K562 (cell line): ENCODE results near the gene OXTR. TPM values are rescaled to one million over a fixed set of nuclear protein-coding genes. Genes with fewer than 3 reads are reported as not detected.
A peak's percentile ranks its signal among the peaks of the same experiment; 100 is the strongest.

Experiments
- ATAC-seq: fragments of 200-7000 bp; cut with Tn5 transposase; 3 replicates; pipeline ENCODE4 v1.9.1; 2020; ENCODE audit warnings: moderate library complexity
- BruUV-seq: library from RNA; stranded (reverse); fragments of 400-500 nt; replicated peaks from 2 replicates; lab custom pipeline; 2021; lab: Mats Ljungman, UMichigan
- CTCF ChIA-PET: fragments of 300-600 bp; formaldehyde crosslinking; extraction: SDS; loops from one replicate; lab custom pipeline; 2021; ENCODE audit warnings: low intra/inter-chr PET ratio; lab: Yijun Ruan, JAX
- POLR2A ChIA-PET: fragments of 300-600, 350-650 bp; sonication (Branson Sonifier 250); formaldehyde crosslinking; extraction: SDS; loops from one replicate; lab custom pipeline; 2021; ENCODE audit warnings: antibody characterized with exemption, inconsistent platforms; lab: Yijun Ruan, JAX
- DNase-seq, 4 experiments: peaks; one replicate each; pipeline versions ENCODE4 v3.0.0 to v3.0.0-alpha.2; 2011 to 2018; ENCODE audit warnings: low spot score in 3 of 4, mixed read lengths in 3 of 4; ENCODE audit errors: extremely low read depth in 1 of 4
- FAIRE-seq: peaks from 2 replicates; lab custom pipeline; 2011; peaks lifted over from hg19 to GRCh38; lab: Jason Lieb, UNC
- H2AFZ ChIP-seq: 2 replicates; pipeline ENCODE4 v1.6.0; 2011; ENCODE audit warnings: low read depth, low read length, control low read depth, inconsistent platforms
- H3K27ac ChIP-seq: fragments of 200-600 bp; 3 replicates; pipeline ENCODE4 v1.8.0; 2011; ENCODE audit warnings: low read depth, mild to moderate bottlenecking, control low read depth, inconsistent platforms, low read length, moderate library complexity, mixed read lengths; ENCODE audit errors: extremely low read depth
- H3K27me3 ChIP-seq, 2 experiments: fragments of 300-600 bp in 1 of 2; 2 replicates in 1 of 2; 3 replicates in 1 of 2; pipeline versions ENCODE4 v1.6.0 to v1.8.0; 2011; ENCODE audit warnings: inconsistent platforms in 2 of 2, low read length in 2 of 2, mild to moderate bottlenecking in 1 of 2, mixed read lengths in 1 of 2, moderate library complexity in 1 of 2; ENCODE audit not compliant: control insufficient read depth in 2 of 2, insufficient read depth in 2 of 2
- H3K36me3 ChIP-seq: fragments of 300-600 bp; 3 replicates; pipeline ENCODE4 v1.8.0; 2011; ENCODE audit warnings: mild to moderate bottlenecking, low read length, inconsistent platforms; ENCODE audit not compliant: control insufficient read depth, insufficient read depth
- H3K4me1 ChIP-seq, 2 experiments: fragments of 200-600 bp in 1 of 2; replicated peaks in 1 of 2; 2 replicates in 1 of 2; 3 replicates in 1 of 2; pipeline versions ENCODE4 v1.5.1 to v1.8.0; 2011; ENCODE audit warnings: inconsistent platforms in 2 of 2, low read length in 2 of 2, mild to moderate bottlenecking in 1 of 2, mixed read lengths in 1 of 2, moderate library complexity in 1 of 2; ENCODE audit not compliant: control insufficient read depth in 2 of 2, insufficient read depth in 2 of 2
- H3K4me2 ChIP-seq: 2 replicates; pipeline ENCODE4 v1.6.1; 2011; ENCODE audit warnings: low read length, control low read depth, inconsistent platforms, mixed read lengths; ENCODE audit not compliant: insufficient read depth
- H3K4me3 ChIP-seq: fragments of 200-600 bp; sonication (generic), shearing (Covaris generic); 2 replicates; pipeline ENCODE4 v1.5.1; 2016; ENCODE audit warnings: control low read depth, inconsistent platforms
- H3K79me2 ChIP-seq: fragments of 200-600 bp; 3 replicates; pipeline ENCODE4 v1.8.0; 2011; ENCODE audit warnings: low read length, inconsistent platforms; ENCODE audit not compliant: control insufficient read depth, insufficient read depth
- H3K9ac ChIP-seq, 2 experiments: 2 replicates each; pipeline versions ENCODE4 v1.6.0 to v1.6.1; 2011; ENCODE audit warnings: low read depth in 2 of 2, low read length in 2 of 2, control low read depth in 1 of 2, inconsistent platforms in 1 of 2, mild to moderate bottlenecking in 1 of 2, mixed read lengths in 1 of 2; ENCODE audit not compliant: insufficient read depth in 1 of 2
- H3K9me1 ChIP-seq: one replicate; pipeline ENCODE4 v1.6.0; 2011; ENCODE audit warnings: inconsistent platforms, mild to moderate bottlenecking, low read length, moderate library complexity; ENCODE audit not compliant: control insufficient read depth, insufficient read depth
- H3K9me3 ChIP-seq: replicated peaks from 2 replicates; pipeline ENCODE4 v1.5.1; 2011; ENCODE audit warnings: low read depth, low read length, inconsistent platforms; ENCODE audit not compliant: control insufficient read depth, insufficient read depth
- H4K20me1 ChIP-seq: replicated peaks from 2 replicates; pipeline ENCODE4 v1.6.1; 2011; ENCODE audit warnings: low read length, inconsistent platforms, mixed read lengths; ENCODE audit not compliant: control insufficient read depth, insufficient read depth
- BRD4 ChIP-seq: fragments of 200-600 bp; sonication (generic); IDR thresholded peaks from 2 replicates; pipeline ENCODE4 v1.6.1; 2017; ENCODE audit warnings: inconsistent platforms
- FOXK2 ChIP-seq, 2 experiments: fragments of 450-650 bp; IDR thresholded peaks in 1 of 2; conservative IDR thresholded peaks in 1 of 2; 2 replicates each; pipeline ENCODE4 v1.6.1; 2016; ENCODE audit warnings: low read depth in 2 of 2, mild to moderate bottlenecking in 1 of 2
- HDGF ChIP-seq: fragments of 450-650 bp; IDR thresholded peaks from 2 replicates; pipeline ENCODE4 v1.6.1; 2016
- SLC30A9 ChIP-seq: fragments of 250-450 bp; sonication (Bioruptor Pico); IDR thresholded peaks from 2 replicates; pipeline ENCODE4 v1.8.0; 2022; ENCODE audit warnings: mild to moderate bottlenecking, moderate library complexity
- ZKSCAN8 ChIP-seq: fragments of 200-800 bp; sonication (Bioruptor generic); IDR thresholded peaks from 2 replicates; pipeline ENCODE4 v1.6.1; 2016; ENCODE audit warnings: missing genetic modification characterization, missing compliant biosample characterization
- ZNF354B ChIP-seq: fragments of 250-450 bp; sonication (Bioruptor Pico); IDR thresholded peaks from 2 replicates; pipeline ENCODE4 v1.4.0; 2020
- WGBS: fragments of 100-300 bp; shearing (Covaris generic); methylation state at CpG from one replicate; pipeline ENCODE4 v1.1.6; 2016; ENCODE audit warnings: low coverage, mixed read lengths; ENCODE audit not compliant: insufficient coverage; ENCODE audit errors: missing lambda C conversion rate; 5-methylcytosine and 5-hydroxymethylcytosine counted together
- in situ Hi-C: fragments of 300-500 bp; cut with MboI; formaldehyde crosslinking; loops from 4 replicates; pipeline ENCODE4 v1.15.0; 2018; ENCODE audit warnings: inconsistent platforms, mixed read lengths
- intact Hi-C: fragments of 100-400 bp; cut with micrococcal nuclease; formaldehyde crosslinking; loops from 2 replicates; pipeline ENCODE4 v1.14.2; 2022
- polyA plus RNA-seq, 8 experiments: library from polyadenylated mRNA; depleted of rRNA in 4 of 8; stranded (reverse) in 5 of 8; unstranded in 3 of 8; fragments of >200 nt; fragmentation: Nextera tagmentation in 2 of 8; fragmentation: Illumina TruSeq in 1 of 8; extraction: Ambion mirVana in 2 of 8; extraction: Trizol in 1 of 8; gene quantifications; 2 replicates each; pipeline versions ENCODE4 v1.2.1 to v1.2.3, GENCODE V29; 2011 to 2014; ENCODE audit warnings: inconsistent platforms in 1 of 8, missing spikeins in 1 of 8
- total RNA-seq, 7 experiments: library from RNA; depleted of rRNA in 6 of 7; stranded (reverse); fragments of >200 nt in 6 of 7; fragmentation: Illumina TruSeq in 2 of 7; extraction: Trizol in 2 of 7; gene quantifications; 2 replicates each; pipeline versions ENCODE4 v1.2.1 to v1.2.3, GENCODE V29; 2011 to 2021; ENCODE audit warnings: low replicate concordance in 1 of 7
- TF ChIP-seq, protein P1 (sequence below): IDR thresholded peaks from 3 replicates; pipeline ENCODE4 v1.6.1; 2011; ENCODE audit warnings: borderline replicate concordance, mild to moderate bottlenecking, moderate library complexity; ENCODE audit not compliant: insufficient read length; ENCODE audit errors: extremely low read depth
- TF ChIP-seq, protein P2 (sequence below): sonication (generic); formaldehyde crosslinking; IDR thresholded peaks from 2 replicates; pipeline ENCODE4 v1.8.0; 2022; ENCODE audit warnings: missing genetic modification reagents, mild to moderate bottlenecking, borderline replicate concordance

The OXTR gene
- total and polyA plus RNA-seq, 9 of the 15 experiments (the other 6 are each of a cell fraction or from before 2014, with no cell fraction given): 0.14 to 1.3 (median 0.80) TPM

DNA sequence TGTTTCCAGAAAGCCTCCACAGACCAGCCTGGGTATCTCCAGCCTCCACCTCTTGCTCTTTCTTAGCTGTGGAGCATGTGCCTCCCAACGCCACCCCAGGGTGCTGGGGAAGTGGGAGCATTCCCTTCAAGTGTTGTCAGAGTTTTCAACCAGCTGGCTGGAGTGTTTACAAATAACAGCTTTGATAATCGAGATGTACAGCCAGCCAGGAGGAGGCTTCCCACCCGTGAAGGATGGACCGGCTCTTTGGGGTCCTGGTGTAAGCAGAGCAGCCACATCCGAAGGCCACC lies 8.5 kb upstream of the OXTR start (continued):
- TF ChIP-seq BRD4 (no peak), HDGF (no peak), ZNF354B (CRISPR knock-in tag) (no peak), SLC30A9 (CRISPR knock-in tag) (no peak)
- TF ChIP-seq, protein P1, sequence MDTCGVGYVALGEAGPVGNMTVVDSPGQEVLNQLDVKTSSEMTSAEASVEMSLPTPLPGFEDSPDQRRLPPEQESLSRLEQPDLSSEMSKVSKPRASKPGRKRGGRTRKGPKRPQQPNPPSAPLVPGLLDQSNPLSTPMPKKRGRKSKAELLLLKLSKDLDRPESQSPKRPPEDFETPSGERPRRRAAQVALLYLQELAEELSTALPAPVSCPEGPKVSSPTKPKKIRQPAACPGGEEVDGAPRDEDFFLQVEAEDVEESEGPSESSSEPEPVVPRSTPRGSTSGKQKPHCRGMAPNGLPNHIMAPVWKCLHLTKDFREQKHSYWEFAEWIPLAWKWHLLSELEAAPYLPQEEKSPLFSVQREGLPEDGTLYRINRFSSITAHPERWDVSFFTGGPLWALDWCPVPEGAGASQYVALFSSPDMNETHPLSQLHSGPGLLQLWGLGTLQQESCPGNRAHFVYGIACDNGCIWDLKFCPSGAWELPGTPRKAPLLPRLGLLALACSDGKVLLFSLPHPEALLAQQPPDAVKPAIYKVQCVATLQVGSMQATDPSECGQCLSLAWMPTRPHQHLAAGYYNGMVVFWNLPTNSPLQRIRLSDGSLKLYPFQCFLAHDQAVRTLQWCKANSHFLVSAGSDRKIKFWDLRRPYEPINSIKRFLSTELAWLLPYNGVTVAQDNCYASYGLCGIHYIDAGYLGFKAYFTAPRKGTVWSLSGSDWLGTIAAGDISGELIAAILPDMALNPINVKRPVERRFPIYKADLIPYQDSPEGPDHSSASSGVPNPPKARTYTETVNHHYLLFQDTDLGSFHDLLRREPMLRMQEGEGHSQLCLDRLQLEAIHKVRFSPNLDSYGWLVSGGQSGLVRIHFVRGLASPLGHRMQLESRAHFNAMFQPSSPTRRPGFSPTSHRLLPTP: no peak
- TF ChIP-seq, protein P2, sequence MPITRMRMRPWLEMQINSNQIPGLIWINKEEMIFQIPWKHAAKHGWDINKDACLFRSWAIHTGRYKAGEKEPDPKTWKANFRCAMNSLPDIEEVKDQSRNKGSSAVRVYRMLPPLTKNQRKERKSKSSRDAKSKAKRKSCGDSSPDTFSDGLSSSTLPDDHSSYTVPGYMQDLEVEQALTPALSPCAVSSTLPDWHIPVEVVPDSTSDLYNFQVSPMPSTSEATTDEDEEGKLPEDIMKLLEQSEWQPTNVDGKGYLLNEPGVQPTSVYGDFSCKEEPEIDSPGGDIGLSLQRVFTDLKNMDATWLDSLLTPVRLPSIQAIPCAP: no peak

DNA sequence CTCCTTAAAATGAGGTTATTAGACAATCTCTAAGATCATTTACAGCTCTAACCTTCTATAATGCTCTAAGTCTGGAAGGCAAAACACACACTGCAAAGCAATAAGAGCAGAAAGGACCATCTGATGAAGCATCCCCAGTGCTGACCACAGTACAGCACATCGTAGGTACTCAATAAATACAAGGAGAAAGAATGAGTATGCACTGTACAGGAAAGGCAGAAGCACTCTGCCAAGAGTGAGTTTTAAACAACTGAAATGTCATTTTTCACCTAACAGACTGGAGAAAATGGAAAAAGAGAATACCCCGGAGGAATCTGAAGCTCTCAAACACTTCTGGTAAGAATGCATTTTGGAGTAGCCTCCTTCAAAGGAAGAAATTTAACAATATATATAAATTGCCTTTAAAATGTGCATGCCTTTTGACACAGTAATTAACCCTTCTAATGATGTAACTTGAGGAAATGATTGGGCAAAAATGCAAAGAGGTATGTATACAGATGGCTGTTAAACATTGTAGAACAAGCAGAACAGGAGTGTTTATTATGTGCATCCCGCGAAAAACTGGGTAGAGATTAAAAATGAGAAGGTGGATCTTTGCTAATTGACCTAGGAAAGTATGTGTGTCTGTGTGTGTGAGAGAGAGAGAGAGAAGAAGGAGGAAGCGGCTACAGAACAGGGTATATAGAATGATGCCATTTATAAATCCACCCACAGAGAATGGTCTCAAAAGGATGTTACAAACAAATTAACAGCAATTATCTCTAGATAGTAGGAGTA lies 8.0 kb upstream of the OXTR start:
- Histone ChIP-seq H3K36me3 (no peaks in the 10 kb centered on the region), H3K9ac (no peak overlapping the region), H3K27me3 (peaks cover 3 to 12% of the 10 kb centered on the region in 2 experiments; a peak in 3 of 5 replicates), H3K4me1 (no peaks in the 10 kb centered on the region), H3K9me3 (no peaks in the 10 kb centered on the region), H4K20me1 (no peaks in the 10 kb centered on the region), H2AFZ (no peak overlapping the region), H3K4me2 (no peak overlapping the region), H3K79me2 (no peaks in the 10 kb centered on the region), H3K9me1 (no peaks in the 10 kb centered on the region), H3K27ac (no peak overlapping the region), H3K4me3 (no peak overlapping the region)
- FAIRE-seq (no peak), ATAC-seq (peak; percentile 34; the same call in 2 of the 3 replicates), DNase-seq (no peak)
- CTCF ChIA-PET: no interaction called here
- POLR2A ChIA-PET: no interaction called here
- BruUV-seq: no TSS peak
- TF ChIP-seq ZKSCAN8 (CRISPR knock-in tag): peak; percentile 97
- TF ChIP-seq FOXK2 (conservative IDR thresholded peaks at IDR 0.05 in 1 of 2, IDR thresholded peaks at IDR 0.05 in 1 of 2; ENCODE audit: low read depth in 2 of 2): no peak
- intact Hi-C loops (no loop called here), in situ Hi-C loops (no loop called here)
- WGBS: 4% methylated on average over 5 of the region's 5 CpGs
